Sigmoid colon (tissue), 7 donors: Measurements from ENCODE around the gene WDFY2. TPM values are rescaled to one million over a fixed set of nuclear protein-coding genes. Genes with fewer than 3 reads are reported as not detected.

Source experiments
- DNase-seq: peaks from one replicate; pipeline ENCODE4 v3.0.0-alpha.2; 2019
- H3K27ac ChIP-seq, 4 donors: fragments of 200-600 bp; sonication (generic); one replicate each; pipeline ENCODE4 v1.5.1; 2016 to 2019; ENCODE audit warnings: mild to moderate bottlenecking in 1 of 4
- H3K27me3 ChIP-seq, 3 donors: fragments of 200-600 bp; sonication (generic); one replicate each; pipeline ENCODE4 v1.5.1; 2019; ENCODE audit warnings: mild to moderate bottlenecking in 1 of 3
- H3K36me3 ChIP-seq, 4 donors: fragments of 200-600 bp; sonication (generic); one replicate each; pipeline ENCODE4 v1.5.1; 2016 to 2019
- H3K4me1 ChIP-seq, 4 donors: fragments of 200-600 bp; sonication (generic); one replicate each; pipeline ENCODE4 v1.5.1; 2017 to 2019
- H3K4me3 ChIP-seq, 4 donors: fragments of 200-600 bp; sonication (generic); one replicate each; pipeline ENCODE4 v1.5.1; 2017 to 2019; ENCODE audit warnings: mild to moderate bottlenecking in 2 of 4, moderate library complexity in 1 of 4
- H3K9me3 ChIP-seq, 4 donors: fragments of 200-600 bp in 3 of 4; sonication (generic) in 3 of 4; one replicate each; pipeline versions ENCODE4 v1.5.1 to v1.6.1; 2013 to 2019
- EP300 ChIP-seq, 4 donors: sonication (generic); formaldehyde crosslinking; IDR thresholded peaks; one replicate each; pipeline ENCODE4 v1.6.1; 2017; ENCODE audit warnings: antibody characterized with exemption in 4 of 4
- POLR2A ChIP-seq, 2 donors: fragments of 450-650 bp; IDR thresholded peaks; one replicate each; pipeline ENCODE4 v1.6.1; 2016; ENCODE audit warnings: antibody characterized with exemption in 2 of 2, mild to moderate bottlenecking in 2 of 2, moderate library complexity in 2 of 2
- POLR2AphosphoS5 ChIP-seq, 4 donors: sonication (generic); formaldehyde crosslinking; IDR thresholded peaks; one replicate each; pipeline ENCODE4 v1.6.1; 2017; ENCODE audit warnings: antibody characterized with exemption in 4 of 4
- WGBS, 2 donors: extraction: QIAGEN DNeasy Blood & Tissue Kit; methylation state at CpG; one replicate each; pipeline ENCODE4 v1.1.7; 2013; 5-methylcytosine and 5-hydroxymethylcytosine counted together
- intact Hi-C: fragments of 100-400 bp; cut with DNase I; formaldehyde crosslinking; loops from one replicate; pipeline ENCODE4 v1.15.1; 2023
- polyA plus RNA-seq, 3 donors: library from polyadenylated mRNA; stranded (reverse); fragments of 200-250 nt; gene quantifications; one replicate each; pipeline ENCODE4 v1.2.3, GENCODE V29; 2013
- total RNA-seq, 4 donors: library from RNA; depleted of rRNA; stranded (reverse); fragments of >200 nt; gene quantifications; one replicate each; pipeline ENCODE4 v1.1.0, GENCODE V29; 2016
- TF ChIP-seq, protein P1 (sequence below), 4 experiments: fragments of 450-650 bp in 3 of 4; fragments of 200-600 bp in 1 of 4; IDR thresholded peaks; one replicate each; pipeline ENCODE4 v1.5.1; 2016 to 2019; ENCODE audit warnings: antibody characterized with exemption in 4 of 4, mild to moderate bottlenecking in 3 of 4, moderate library complexity in 2 of 4
- donor health status: healthy with polysubstance abuse.
- donor health status: Bipolar disorder and iron deficiency.
- donor health status: healthy.

Gene WDFY2
- total and polyA plus RNA-seq, 7 donors = 0.60 to 18.3 (median 7.3) TPM

GRCh38 chr13:51770681-51771417 is 186.6 kb downstream of the WDFY2 start:
- TF ChIP-seq, protein P1, sequence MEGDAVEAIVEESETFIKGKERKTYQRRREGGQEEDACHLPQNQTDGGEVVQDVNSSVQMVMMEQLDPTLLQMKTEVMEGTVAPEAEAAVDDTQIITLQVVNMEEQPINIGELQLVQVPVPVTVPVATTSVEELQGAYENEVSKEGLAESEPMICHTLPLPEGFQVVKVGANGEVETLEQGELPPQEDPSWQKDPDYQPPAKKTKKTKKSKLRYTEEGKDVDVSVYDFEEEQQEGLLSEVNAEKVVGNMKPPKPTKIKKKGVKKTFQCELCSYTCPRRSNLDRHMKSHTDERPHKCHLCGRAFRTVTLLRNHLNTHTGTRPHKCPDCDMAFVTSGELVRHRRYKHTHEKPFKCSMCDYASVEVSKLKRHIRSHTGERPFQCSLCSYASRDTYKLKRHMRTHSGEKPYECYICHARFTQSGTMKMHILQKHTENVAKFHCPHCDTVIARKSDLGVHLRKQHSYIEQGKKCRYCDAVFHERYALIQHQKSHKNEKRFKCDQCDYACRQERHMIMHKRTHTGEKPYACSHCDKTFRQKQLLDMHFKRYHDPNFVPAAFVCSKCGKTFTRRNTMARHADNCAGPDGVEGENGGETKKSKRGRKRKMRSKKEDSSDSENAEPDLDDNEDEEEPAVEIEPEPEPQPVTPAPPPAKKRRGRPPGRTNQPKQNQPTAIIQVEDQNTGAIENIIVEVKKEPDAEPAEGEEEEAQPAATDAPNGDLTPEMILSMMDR (IDR thresholded peaks at IDR 0.05) = no peak
- no peak for TF ChIP-seq POLR2A (IDR thresholded peaks at IDR 0.05)
- TF ChIP-seq POLR2AphosphoS5 (IDR thresholded peaks at IDR 0.05) = no peak
- no peak for TF ChIP-seq EP300 (IDR thresholded peaks at IDR 0.05)
- Histone ChIP-seq H3K9me3 (no peaks in the 10 kb centered on the region), H3K27ac (peak overlapping the region; percentile 63 to 72 (median 68)), H3K4me3 (no peak overlapping the region), H3K36me3 (peaks cover 0 to 14% (median 0%) of the 10 kb centered on the region in 4 donors), H3K4me1 (peaks cover 0 to 18% (median 5%) of the 10 kb centered on the region in 4 donors), H3K27me3 (no peaks in the 10 kb centered on the region)
- 90 to 93% methylated on average over 11 of the region's 11 CpGs for WGBS, 2 donors
- intact Hi-C loops = no loop called here
- DNase-seq = no peak

GRCh38 chr13:51771418-51772104 is 187.3 kb downstream of the WDFY2 start:
- no peak for DNase-seq
- WGBS, 2 donors = 93 to 95% methylated on average over 17 of the region's 17 CpGs
- Histone ChIP-seq H3K4me3 (no peak overlapping the region), H3K27ac (no peak overlapping the region), H3K4me1 (peaks cover 0 to 18% (median 5%) of the 10 kb centered on the region in 4 donors), H3K27me3 (no peaks in the 10 kb centered on the region), H3K36me3 (peaks cover 0 to 11% (median 0%) of the 10 kb centered on the region in 4 donors), H3K9me3 (no peaks in the 10 kb centered on the region)
- intact Hi-C loops = no loop called here
- TF ChIP-seq EP300 (IDR thresholded peaks at IDR 0.05) = no peak
- no peak for TF ChIP-seq POLR2AphosphoS5 (IDR thresholded peaks at IDR 0.05)
- no peak for TF ChIP-seq POLR2A (IDR thresholded peaks at IDR 0.05)
- TF ChIP-seq, protein P1 (IDR thresholded peaks at IDR 0.05) = no peak

DNA sequence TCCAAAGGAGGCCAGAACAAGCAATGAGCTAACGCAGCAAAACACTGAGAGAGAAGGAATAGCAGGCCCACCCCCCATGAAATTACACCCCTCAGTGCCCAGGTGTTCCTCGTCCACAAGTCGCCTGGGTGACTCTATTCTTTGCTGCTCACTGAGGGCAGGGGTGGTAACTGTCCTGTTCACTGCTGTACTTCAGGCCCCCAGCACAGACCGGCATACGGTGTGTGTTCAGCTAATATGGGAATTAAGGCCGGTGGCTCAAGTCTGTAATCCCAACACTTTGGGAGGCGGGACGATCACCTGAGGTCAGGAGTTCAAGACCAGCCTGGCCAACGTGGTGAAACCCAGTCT is 187.8 kb downstream of the WDFY2 start:
- TF ChIP-seq POLR2AphosphoS5 (IDR thresholded peaks at IDR 0.05) (no peak), POLR2A (IDR thresholded peaks at IDR 0.05) (no peak), EP300 (IDR thresholded peaks at IDR 0.05) (no peak)
- TF ChIP-seq, protein P1 (IDR thresholded peaks at IDR 0.05) = no peak
- H3K27me3 ChIP-seq = no peaks in the 10 kb centered on the region
- no peaks in the 10 kb centered on the region for H3K9me3 ChIP-seq
- intact Hi-C loops = no loop called here
- DNase-seq = no peak
- H3K4me1 ChIP-seq = peaks cover 0 to 18% (median 5%) of the 10 kb centered on the region in 4 donors
- H3K4me3 ChIP-seq = no peak overlapping the region
- no peak overlapping the region for H3K27ac ChIP-seq
- peaks cover 0 to 6% (median 0%) of the 10 kb centered on the region in 4 donors for H3K36me3 ChIP-seq
- 93 to 94% methylated on average over 9 of the region's 9 CpGs for WGBS, 2 donors

- no peak for DNase-seq
- 80 to 94% methylated on average over 6 of the region's 6 CpGs for WGBS, 2 donors
- Histone ChIP-seq H3K27ac (no peak overlapping the region), H3K4me3 (no peak overlapping the region), H3K36me3 (peaks cover 0 to 4% (median 0%) of the 10 kb centered on the region in 4 donors), H3K27me3 (no peaks in the 10 kb centered on the region), H3K4me1 (peaks cover 0 to 18% (median 5%) of the 10 kb centered on the region in 4 donors), H3K9me3 (no peaks in the 10 kb centered on the region)
- intact Hi-C loops = no loop called here
- TF ChIP-seq, protein P1 (IDR thresholded peaks at IDR 0.05) = no peak
- TF ChIP-seq POLR2AphosphoS5 (IDR thresholded peaks at IDR 0.05) (no peak), EP300 (IDR thresholded peaks at IDR 0.05) (no peak), POLR2A (IDR thresholded peaks at IDR 0.05) (no peak)
Observed at GRCh38 chr13:51772781-51773180, 188.5 kb downstream of the WDFY2 start.
